ENCODE results near the gene ATXN2L. TPM values are rescaled to one million over a fixed set of nuclear protein-coding genes. Genes with fewer than 3 reads are reported as not detected.

ATXN2L gene
- total RNA-seq, 4 donors from 2014 or later, result 50.5 to 77.4 (median 54.1) TPM

Small RNAs within 50 kb of the gene (small RNA-seq; reads per million reads assigned to genes)
- not detected for gene RF00416

Other genes with a start within 250 kb of the ATXN2L start
- 1 to 10 TPM in 2 of 4 donors, under 1 TPM in 1, not detected in 1; 0.88 to 1.4 (median 1.1) TPM for gene SULT1A2, start 225.9 kb upstream of the ATXN2L start, total RNA-seq
- gene SULT1A1, start 213.0 kb upstream of the ATXN2L start, total RNA-seq, result 10 to 100 TPM; 15.8 to 51.3 (median 35.4) TPM
- gene NPIPB8, start 184.9 kb upstream of the ATXN2L start, total RNA-seq, result not detected
- 100 to 1,000 TPM; 129 to 313 (median 232) TPM for gene EIF3C, start 111.5 kb upstream of the ATXN2L start, total RNA-seq
- 10 to 100 TPM in 2 of 4 donors, 1 to 10 TPM in 2; 1.9 to 14.8 (median 12.4) TPM for gene NPIPB9, start 71.2 kb upstream of the ATXN2L start, total RNA-seq
- 100 to 1,000 TPM in 1 of 4 donors, 10 to 100 TPM in 3; 51.5 to 120 (median 79.9) TPM for gene TUFM, start 23.3 kb downstream of the ATXN2L start, total RNA-seq
- gene SH2B1, start 40.8 kb downstream of the ATXN2L start, total RNA-seq, result 10 to 100 TPM; 10.5 to 34.7 (median 20.7) TPM
- under 1 TPM in 3 of 4 donors, not detected in 1; 0.19 to 0.44 (median 0.34) TPM for gene ATP2A1, start 55.5 kb downstream of the ATXN2L start, total RNA-seq
- 10 to 100 TPM in 3 of 4 donors, 1 to 10 TPM in 1; 9.0 to 19.6 (median 16.4) TPM for gene RABEP2, start 102.2 kb downstream of the ATXN2L start, total RNA-seq
- gene CD19, start 109.0 kb downstream of the ATXN2L start, total RNA-seq, result under 1 TPM in 1 of 4 donors, not detected in 3; 0.68 TPM
- gene NFATC2IP, start 127.9 kb downstream of the ATXN2L start, total RNA-seq, result 10 to 100 TPM; 18.2 to 33.5 (median 23.8) TPM
- 10 to 100 TPM; 15.3 to 24.6 (median 18.9) TPM for gene SPNS1, start 151.8 kb downstream of the ATXN2L start, total RNA-seq
- gene LAT, start 162.1 kb downstream of the ATXN2L start, total RNA-seq, result 10 to 100 TPM in 1 of 4 donors, 1 to 10 TPM in 3; 3.6 to 10.0 (median 5.3) TPM